HG03342 (cell line): ENCODE data around the gene FOXD4L6.
"Not testable (repeated sequence)": the region's sequence is repeated elsewhere in the genome, so short reads cannot be mapped to it uniquely, and the experiment has no call there.

Experiments
- ATAC-seq: cut with Tn5 transposase; IDR thresholded peaks from one replicate; pipeline ENCODE4 v1.9.1; 2021; ENCODE audit warnings: mild to moderate bottlenecking, moderate library complexity; ENCODE audit not compliant: unreplicated experiment

FOXD4L6 gene

GRCh38 chr9:41128581-41128980 is at the start of gene FOXD4L6:
TSS of gene FOXD4L6 (minus strand) at chr9:41128681. CDS start at chr9:41128383, 298 bp downstream.
- ATAC-seq: not testable (repeated sequence)

DNA sequence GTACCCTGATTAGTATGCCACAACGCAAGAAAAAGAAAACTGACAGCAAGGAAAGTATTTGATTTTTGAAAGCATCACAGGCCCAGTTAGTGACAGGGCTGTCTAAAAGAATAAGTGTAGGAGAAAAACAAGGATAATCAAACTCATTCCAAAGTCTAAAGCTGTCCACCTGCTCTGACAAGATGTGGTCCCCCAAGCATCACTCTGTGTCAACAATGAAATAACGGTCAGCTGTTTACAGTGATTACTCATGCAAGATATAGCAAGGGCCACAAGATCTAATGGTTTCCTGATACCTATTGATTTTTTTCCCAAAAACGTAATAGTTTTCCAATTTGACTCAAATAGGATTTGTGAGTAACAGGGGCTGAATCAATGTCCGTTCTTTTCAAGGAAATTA is 46.5 kb upstream of the FOXD4L6 start:
- ATAC-seq: not testable (repeated sequence)

- not testable (repeated sequence) for ATAC-seq
These were observed 21.6 kb upstream of the FOXD4L6 start for GRCh38 chr9:41150116-41150515.

DNA sequence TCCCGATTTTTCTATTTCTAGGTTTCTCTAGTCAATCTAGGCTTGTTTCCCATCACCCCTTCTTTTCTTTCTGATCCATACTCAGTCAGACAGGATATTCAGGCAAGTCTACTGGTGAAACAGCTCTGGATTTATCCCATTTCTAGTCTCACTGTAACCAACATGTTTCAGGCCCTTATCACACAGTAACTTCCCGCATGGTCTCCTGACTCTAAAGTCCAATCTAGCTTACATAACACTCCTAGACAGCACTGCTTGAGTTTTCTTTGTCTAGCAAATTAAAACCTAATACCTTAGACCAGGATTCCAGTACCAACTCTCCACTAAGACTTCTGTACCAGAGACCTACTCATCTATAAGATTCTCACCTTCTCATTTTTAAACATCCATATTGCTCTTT is 13.4 kb upstream of the FOXD4L6 start:
- ATAC-seq: not testable (repeated sequence)

GRCh38 chr9:41126746-41127446 is 1.6 kb downstream of the FOXD4L6 start:
- not testable (repeated sequence) for ATAC-seq

DNA sequence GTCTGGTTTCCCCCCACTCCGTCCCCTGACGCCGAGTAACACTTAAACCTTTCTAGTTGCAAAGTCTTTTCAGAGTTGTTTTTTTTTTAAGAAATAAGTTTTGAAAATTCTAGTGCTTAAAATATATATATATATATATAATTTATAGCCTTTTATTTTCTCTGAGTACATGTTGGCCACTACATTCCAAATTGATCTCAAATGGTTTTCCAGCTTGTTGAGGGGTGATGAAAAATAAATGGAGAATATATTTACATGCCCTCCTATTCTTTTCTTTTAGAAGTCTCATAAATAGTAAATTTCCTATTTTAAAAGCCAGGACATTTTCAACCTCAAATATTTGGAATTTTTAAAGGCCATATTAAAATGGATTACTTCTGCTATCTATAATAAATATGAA is 2.5 kb downstream of the FOXD4L6 start:
- not testable (repeated sequence) for ATAC-seq

GRCh38 chr9:41125109-41125658 is 3.3 kb downstream of the FOXD4L6 start:
- not testable (repeated sequence) for ATAC-seq

- not testable (repeated sequence) for ATAC-seq
These were observed 4.0 kb downstream of the FOXD4L6 start for GRCh38 chr9:41124250-41125108.

DNA sequence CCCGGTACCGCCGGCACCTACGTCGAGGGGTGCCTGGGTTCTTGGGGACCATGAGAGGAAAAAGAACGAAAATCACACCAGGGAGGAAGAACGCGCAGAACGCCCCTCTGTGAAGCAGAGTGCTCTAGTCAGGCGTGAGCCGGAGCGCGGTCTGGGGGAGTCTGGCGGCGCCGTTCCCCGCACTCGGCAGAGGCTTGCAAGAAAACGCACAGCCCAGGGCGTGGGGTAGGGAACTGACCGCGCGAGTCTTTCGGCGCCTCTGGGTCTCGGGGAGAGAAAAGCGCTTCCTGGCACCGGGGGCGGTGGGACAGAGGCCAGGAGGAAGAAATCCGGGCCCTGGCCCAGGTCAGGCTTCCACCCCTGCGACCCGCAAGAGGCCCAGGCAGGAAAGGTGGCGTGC is 4.7 kb downstream of the FOXD4L6 start:
- not testable (repeated sequence) for ATAC-seq

DNA sequence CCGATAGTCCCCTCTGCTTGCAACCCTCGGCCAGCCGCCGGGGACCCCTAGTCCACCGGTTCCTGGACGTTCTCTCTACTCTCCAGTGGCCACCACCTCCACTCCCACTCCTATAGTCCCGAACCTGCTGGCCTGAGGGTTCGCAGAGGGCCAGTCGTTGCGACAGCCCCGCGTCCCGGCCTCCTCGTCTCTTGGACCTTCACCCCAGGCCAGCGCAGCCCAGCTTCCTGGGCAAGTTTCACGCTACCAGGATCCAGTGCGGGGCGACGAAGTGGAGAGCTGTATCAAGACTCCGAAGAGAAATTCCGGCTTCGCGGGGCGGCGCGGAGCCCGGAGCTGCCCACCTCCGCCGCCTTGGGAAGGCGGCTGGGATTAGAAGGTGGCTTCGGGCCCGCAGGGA is 5.1 kb downstream of the FOXD4L6 start:
- not testable (repeated sequence) for ATAC-seq

GRCh38 chr9:41120696-41121095 is 7.8 kb downstream of the FOXD4L6 start:
- not testable (repeated sequence) for ATAC-seq

GRCh38 chr9:41119719-41120118 is 8.8 kb downstream of the FOXD4L6 start:
- not testable (repeated sequence) for ATAC-seq

DNA sequence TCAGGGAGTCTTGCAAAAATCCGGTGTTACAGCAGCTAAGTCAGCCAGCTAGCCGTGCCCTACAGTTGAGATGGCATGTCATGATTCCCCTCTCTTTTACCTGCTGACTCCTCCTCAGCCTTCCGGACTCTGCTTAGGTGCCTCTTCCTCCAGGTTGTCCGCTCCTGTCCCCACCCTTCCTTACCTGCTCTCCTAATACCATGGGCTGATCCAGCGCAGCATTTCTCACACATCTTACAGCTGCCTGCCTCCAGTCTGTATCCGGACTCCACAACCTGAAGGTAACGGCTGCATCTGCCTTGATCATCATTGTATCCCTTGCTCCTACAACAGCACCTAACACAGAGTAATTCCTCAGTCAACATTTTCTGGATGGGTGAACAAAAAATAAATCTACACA is 9.2 kb downstream of the FOXD4L6 start:
- ATAC-seq: not testable (repeated sequence)

- ATAC-seq: not testable (repeated sequence)
These were observed 15.1 kb downstream of the FOXD4L6 start for GRCh38 chr9:41113348-41113747.

DNA sequence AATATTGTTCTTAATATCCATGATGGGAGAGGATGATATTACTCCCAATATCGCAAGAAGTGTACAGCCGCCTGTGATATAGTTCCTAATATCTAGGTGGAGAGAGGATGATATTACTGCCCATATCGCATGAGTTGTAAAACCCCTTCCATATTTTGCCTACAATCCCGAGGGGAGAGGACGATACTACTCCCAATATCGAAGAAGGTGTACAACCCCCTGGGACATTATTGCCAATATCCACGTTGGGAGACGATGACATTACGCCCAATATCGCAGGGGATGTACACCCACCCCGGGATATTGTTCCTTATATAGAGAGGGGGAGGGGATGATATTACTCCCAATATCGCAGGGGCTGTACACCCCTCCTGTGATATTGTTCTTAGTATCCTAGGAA is 17.1 kb downstream of the FOXD4L6 start:
- ATAC-seq: not testable (repeated sequence)

DNA sequence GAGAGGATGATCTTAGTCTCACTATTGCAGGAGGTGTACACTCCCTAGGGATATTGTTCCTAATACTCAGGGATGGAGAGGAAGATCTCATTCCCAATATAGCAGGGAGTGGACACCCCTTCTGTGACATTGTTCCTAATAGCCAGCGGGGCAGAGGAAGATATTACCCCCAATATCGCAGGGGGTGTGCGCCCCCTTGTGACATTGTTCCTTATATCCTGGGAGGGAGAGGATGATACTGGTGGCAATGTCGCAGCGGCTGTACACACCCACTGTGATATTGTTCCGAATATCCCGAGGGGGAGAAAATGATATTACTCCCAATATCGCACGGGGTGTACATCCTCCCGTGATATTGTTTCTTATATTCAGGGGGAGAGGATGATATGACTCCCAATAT is 17.6 kb downstream of the FOXD4L6 start:
- not testable (repeated sequence) for ATAC-seq

- ATAC-seq: not testable (repeated sequence)
These were observed 19.2 kb downstream of the FOXD4L6 start for GRCh38 chr9:41109253-41109652.

GRCh38 chr9:41108816-41109215 is 19.7 kb downstream of the FOXD4L6 start:
- not testable (repeated sequence) for ATAC-seq

GRCh38 chr9:41106472-41107116 is 21.9 kb downstream of the FOXD4L6 start:
- ATAC-seq: not testable (repeated sequence)

DNA sequence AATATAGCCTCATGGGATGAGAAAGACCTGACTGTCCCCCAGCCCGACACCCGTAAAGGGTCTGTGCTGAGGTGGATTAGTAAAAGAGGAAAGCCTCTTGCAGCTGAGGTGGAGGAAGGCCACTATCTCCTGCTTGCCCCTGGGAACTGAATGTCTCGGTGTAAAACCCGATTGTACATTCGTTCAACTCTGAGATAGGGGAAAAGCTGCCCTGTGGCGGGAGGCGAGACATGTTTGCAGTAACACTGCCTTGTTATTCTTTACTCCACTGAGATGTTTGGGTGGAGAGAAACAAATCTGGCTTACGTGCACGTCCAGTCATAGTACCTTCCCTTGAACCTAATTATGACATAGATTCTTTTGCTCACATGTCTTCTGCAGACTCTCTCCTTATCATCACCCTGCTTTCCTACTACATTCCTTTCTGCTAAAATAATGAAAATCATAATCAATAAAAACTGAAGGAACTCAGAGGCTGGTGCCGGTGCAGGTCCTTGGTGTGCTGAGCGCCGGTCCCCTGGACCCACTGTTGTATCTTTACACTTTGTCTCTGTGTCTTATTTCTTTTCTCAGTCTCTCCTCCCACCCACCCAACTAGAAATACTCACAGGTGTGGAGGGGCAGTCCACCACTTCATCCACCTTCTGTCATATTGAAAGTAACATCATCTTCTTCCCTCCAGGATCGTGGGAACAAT is 22.8 kb downstream of the FOXD4L6 start:
- not testable (repeated sequence) for ATAC-seq
